MM.1S (cell line): ENCODE measurements around the gene NRM.
A peak's percentile ranks its signal among the peaks of the same experiment; 100 is the strongest.
"Not testable (repeated sequence)": the region's sequence is repeated elsewhere in the genome, so short reads cannot be mapped to it uniquely, and the experiment has no call there.

ENCODE experiments used
- DNase-seq: peaks from one replicate; pipeline ENCODE4 v3.0.0-alpha.2; 2015
- H2AFZ ChIP-seq: fragments of 300-600 bp; sonication (generic); 2 replicates; pipeline ENCODE4 v1.6.0; 2016; ENCODE audit warnings: antibody characterized with exemption, low read length
- H3F3A ChIP-seq: fragments of 300-600 bp; sonication (generic); 2 replicates; pipeline ENCODE4 v1.6.1; 2016; ENCODE audit warnings: mild to moderate bottlenecking, antibody characterized with exemption, low read length, moderate library complexity, mixed read lengths; ENCODE audit not compliant: insufficient read depth
- H3K27ac ChIP-seq: fragments of 300-600 bp; sonication (generic); 2 replicates; pipeline ENCODE4 v1.5.1; 2016; ENCODE audit warnings: mild to moderate bottlenecking, low read length
- H3K27me3 ChIP-seq: fragments of 300-600 bp; sonication (generic); replicated peaks from 2 replicates; pipeline ENCODE4 v1.6.0; 2016; ENCODE audit warnings: low read length; ENCODE audit not compliant: insufficient read depth
- H3K36me3 ChIP-seq: fragments of 300-600 bp; sonication (generic); replicated peaks from 2 replicates; pipeline ENCODE4 v1.6.1; 2016; ENCODE audit warnings: mild to moderate bottlenecking, low read length, mixed read lengths; ENCODE audit not compliant: insufficient read depth
- H3K4me1 ChIP-seq: fragments of 300-600 bp; sonication (generic); 2 replicates; pipeline ENCODE4 v1.6.1; 2016; ENCODE audit warnings: low read length, mixed read lengths
- H3K4me2 ChIP-seq: fragments of 300-600 bp; sonication (generic); 2 replicates; pipeline ENCODE4 v1.6.0; 2016; ENCODE audit warnings: low read depth, low read length
- H3K4me3 ChIP-seq: fragments of 300-600 bp; sonication (generic); 2 replicates; pipeline ENCODE4 v1.5.1; 2016; ENCODE audit warnings: low read length, mixed read lengths
- H3K79me2 ChIP-seq: fragments of 300-600 bp; sonication (generic); 2 replicates; pipeline ENCODE4 v1.6.1; 2016; ENCODE audit warnings: mixed run types, low read length, mixed read lengths
- H3K9ac ChIP-seq: fragments of 300-600 bp; sonication (generic); 2 replicates; pipeline ENCODE4 v1.6.1; 2016; ENCODE audit warnings: low read length, mixed read lengths
- H3K9me2 ChIP-seq: fragments of 300-600 bp; sonication (generic); replicated peaks from 2 replicates; pipeline ENCODE4 v1.6.1; 2016; ENCODE audit warnings: mild to moderate bottlenecking, low read length, mixed read lengths; ENCODE audit not compliant: insufficient read depth
- H3K9me3 ChIP-seq: fragments of 300-600 bp; sonication (generic); replicated peaks from 2 replicates; pipeline ENCODE4 v1.6.1; 2016; ENCODE audit warnings: mild to moderate bottlenecking, low read length, mixed read lengths; ENCODE audit not compliant: insufficient read depth
- H4K20me1 ChIP-seq: fragments of 300-600 bp; sonication (generic); 2 replicates; pipeline ENCODE4 v1.6.1; 2016; ENCODE audit warnings: mild to moderate bottlenecking, low read length, moderate library complexity, mixed read lengths; ENCODE audit not compliant: insufficient read depth
- EZH2 ChIP-seq: fragments of 300-600 bp; sonication (generic); optimal IDR thresholded peaks from 2 replicates; pipeline ENCODE3; 2017; ENCODE audit warnings: low read depth, mild to moderate bottlenecking, antibody characterized with exemption, low read length, mixed read lengths
- EZH2phosphoT487 ChIP-seq: fragments of 300-600 bp; sonication (generic); IDR thresholded peaks from 2 replicates; pipeline ENCODE4 v1.6.1; 2018; ENCODE audit warnings: antibody characterized with exemption, low read length
- TF ChIP-seq, protein P1 (sequence below): fragments of 300-600 bp; sonication (generic); IDR thresholded peaks from 2 replicates; pipeline ENCODE4 v1.5.1; 2016; ENCODE audit warnings: antibody characterized with exemption, low read length, mixed read lengths

Gene NRM

DNA sequence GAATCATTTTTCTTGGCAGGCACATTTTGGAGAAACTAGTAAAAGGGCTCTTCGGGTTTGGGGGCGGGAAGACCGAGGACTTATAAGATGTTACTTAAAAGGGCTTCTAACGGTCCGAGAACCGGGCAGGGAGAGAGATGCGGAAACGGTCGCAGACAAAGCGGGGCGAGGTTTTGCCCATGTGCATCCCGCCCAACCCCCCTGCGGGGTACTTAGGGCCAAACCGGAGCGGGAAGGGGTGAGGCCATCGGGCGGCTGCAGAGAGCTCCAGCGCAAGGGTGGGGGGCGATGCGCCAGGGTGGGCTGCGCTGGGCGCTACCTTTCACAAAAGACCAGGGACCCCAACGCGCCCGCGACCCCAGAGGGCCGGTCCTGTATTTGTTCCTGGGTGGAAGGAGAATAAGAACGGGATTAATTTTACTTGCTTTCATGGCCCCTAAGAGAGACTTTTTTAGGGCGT is 30.0 kb upstream of the NRM start:
- H3K36me3 ChIP-seq = no peaks in the 10 kb centered on the region
- peak; percentile 80 for DNase-seq

DNA sequence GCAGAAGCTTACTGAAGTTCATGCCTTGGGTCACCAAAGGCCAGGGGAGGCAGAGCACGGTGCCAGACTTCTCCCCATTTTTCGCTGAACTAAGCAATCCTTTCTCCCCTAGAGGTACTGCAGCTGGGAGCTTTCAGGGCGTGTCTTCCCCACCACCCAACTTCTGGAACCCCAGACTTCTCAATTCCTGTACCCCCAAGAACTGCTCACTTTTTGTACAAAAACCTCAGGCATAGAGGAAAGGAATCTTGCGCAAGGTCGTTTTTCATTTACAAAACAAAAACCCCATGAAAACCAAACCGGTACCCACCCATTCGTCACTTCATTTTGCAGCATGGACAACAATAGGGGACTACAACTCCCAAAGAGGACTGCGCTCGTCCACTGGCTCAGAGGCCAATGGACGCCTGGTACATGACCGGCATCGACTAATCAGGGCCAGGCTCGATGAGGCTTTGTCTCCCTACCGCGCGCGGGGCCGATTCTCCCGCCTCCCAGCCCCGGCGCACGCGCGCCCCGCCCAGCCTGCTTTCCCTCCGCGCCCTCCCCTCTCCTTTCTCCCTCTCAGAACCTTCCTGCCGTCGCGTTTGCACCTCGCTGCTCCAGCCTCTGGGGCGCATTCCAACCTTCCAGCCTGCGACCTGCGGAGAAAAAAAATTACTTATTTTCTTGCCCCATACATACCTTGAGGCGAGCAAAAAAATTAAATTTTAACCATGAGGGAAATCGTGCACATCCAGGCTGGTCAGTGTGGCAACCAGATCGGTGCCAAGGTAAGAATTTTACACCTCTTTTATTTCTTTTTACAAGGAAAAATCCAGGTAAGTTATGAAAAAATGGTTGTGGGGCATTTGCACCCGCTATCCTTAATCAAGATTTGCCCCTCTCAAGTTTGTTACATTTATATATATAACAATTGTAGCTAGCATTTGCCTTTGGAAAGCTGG is 29.3 kb upstream of the NRM start, which contains the start of gene TUBB:
Gene TUBB (plus strand): TSS at position 562 of the 947 bp plus-strand sequence. CDS start 155 bp downstream, at position 717.
- Histone ChIP-seq H2AFZ (peak within 1 kb of the TSS; percentile 39), H3K27ac (peak within 1 kb of the TSS; percentile 92), H3K79me2 (peaks cover 62% of the 10 kb centered on the region), H3K27me3 (no peaks in the 10 kb centered on the region), H3F3A (peaks cover 63% of the 10 kb centered on the region), H3K4me1 (peaks cover 27% of the 10 kb centered on the region), H3K4me3 (peak within 1 kb of the TSS; percentile 95), H3K36me3 (no peaks in the 10 kb centered on the region), H3K9ac (peak within 1 kb of the TSS; percentile 96), H4K20me1 (peaks cover 21% of the 10 kb centered on the region), H3K9me2 (no peaks in the 10 kb centered on the region), H3K4me2 (peak within 1 kb of the TSS; percentile 89), H3K9me3 (no peaks in the 10 kb centered on the region)
- no peak for TF ChIP-seq EZH2phosphoT487
- TF ChIP-seq, protein P1, sequence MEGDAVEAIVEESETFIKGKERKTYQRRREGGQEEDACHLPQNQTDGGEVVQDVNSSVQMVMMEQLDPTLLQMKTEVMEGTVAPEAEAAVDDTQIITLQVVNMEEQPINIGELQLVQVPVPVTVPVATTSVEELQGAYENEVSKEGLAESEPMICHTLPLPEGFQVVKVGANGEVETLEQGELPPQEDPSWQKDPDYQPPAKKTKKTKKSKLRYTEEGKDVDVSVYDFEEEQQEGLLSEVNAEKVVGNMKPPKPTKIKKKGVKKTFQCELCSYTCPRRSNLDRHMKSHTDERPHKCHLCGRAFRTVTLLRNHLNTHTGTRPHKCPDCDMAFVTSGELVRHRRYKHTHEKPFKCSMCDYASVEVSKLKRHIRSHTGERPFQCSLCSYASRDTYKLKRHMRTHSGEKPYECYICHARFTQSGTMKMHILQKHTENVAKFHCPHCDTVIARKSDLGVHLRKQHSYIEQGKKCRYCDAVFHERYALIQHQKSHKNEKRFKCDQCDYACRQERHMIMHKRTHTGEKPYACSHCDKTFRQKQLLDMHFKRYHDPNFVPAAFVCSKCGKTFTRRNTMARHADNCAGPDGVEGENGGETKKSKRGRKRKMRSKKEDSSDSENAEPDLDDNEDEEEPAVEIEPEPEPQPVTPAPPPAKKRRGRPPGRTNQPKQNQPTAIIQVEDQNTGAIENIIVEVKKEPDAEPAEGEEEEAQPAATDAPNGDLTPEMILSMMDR = no peak; the same call in 1 of the 2 replicates
- no peak for TF ChIP-seq EZH2
- peak; percentile 98 for DNase-seq

More for the DNA sequence above, 30.0 kb upstream of the NRM start:
- peaks cover 70% of the 10 kb centered on the region for H3F3A ChIP-seq
- H4K20me1 ChIP-seq = peaks cover 28% of the 10 kb centered on the region
- no peaks in the 10 kb centered on the region for H3K9me3 ChIP-seq
- peak overlapping the region; percentile 92 for H3K27ac ChIP-seq
- H3K9ac ChIP-seq = peak overlapping the region; percentile 96
- H3K27me3 ChIP-seq = no peaks in the 10 kb centered on the region
- TF ChIP-seq EZH2phosphoT487 (no peak), EZH2 (no peak)
- TF ChIP-seq, protein P1 = no peak
- H3K4me1 ChIP-seq = peaks cover 28% of the 10 kb centered on the region
- no peaks in the 10 kb centered on the region for H3K9me2 ChIP-seq
- H3K4me2 ChIP-seq = peak overlapping the region; percentile 43; the same call in 1 of the 2 replicates
- H2AFZ ChIP-seq = no peak overlapping the region
- H3K4me3 ChIP-seq = peak overlapping the region; percentile 95
- peaks cover 61% of the 10 kb centered on the region for H3K79me2 ChIP-seq

DNA sequence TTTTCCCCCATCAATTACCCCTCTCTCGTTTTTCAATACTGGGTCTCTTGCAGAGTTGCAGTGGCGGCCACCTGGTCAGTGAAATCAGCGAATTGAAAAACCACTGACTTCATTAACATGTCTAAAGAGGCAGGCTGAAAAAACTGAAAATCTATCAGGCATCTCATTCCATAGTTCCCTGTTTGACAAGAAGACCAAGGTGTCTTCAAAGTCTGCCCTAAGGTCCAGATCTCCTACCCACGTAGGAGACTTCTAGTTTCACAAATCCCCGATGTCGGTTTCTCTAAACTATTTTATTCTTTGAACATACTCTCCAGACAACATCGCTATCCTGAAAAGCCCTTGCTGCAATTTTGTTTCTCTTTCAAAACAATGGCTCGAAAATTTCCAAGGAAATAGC is 28.6 kb upstream of the NRM start:
- Histone ChIP-seq H4K20me1 (peaks cover 17% of the 10 kb centered on the region), H3K36me3 (peaks cover 3% of the 10 kb centered on the region; the same call in 1 of the 2 replicates), H3K27ac (peak overlapping the region; percentile 92), H3K4me3 (peak overlapping the region; percentile 60), H3K9ac (peak overlapping the region; percentile 57), H3K9me2 (no peaks in the 10 kb centered on the region), H3K9me3 (no peaks in the 10 kb centered on the region), H3K27me3 (no peaks in the 10 kb centered on the region), H3F3A (peaks cover 56% of the 10 kb centered on the region), H3K4me1 (peaks cover 21% of the 10 kb centered on the region), H3K4me2 (peak overlapping the region; percentile 89), H3K79me2 (peaks cover 55% of the 10 kb centered on the region), H2AFZ (peak overlapping the region; percentile 39)
- DNase-seq = no peak
- TF ChIP-seq EZH2phosphoT487 = no peak
- TF ChIP-seq, protein P1 = no peak; the same call in 1 of the 2 replicates
- TF ChIP-seq EZH2 = no peak

DNA sequence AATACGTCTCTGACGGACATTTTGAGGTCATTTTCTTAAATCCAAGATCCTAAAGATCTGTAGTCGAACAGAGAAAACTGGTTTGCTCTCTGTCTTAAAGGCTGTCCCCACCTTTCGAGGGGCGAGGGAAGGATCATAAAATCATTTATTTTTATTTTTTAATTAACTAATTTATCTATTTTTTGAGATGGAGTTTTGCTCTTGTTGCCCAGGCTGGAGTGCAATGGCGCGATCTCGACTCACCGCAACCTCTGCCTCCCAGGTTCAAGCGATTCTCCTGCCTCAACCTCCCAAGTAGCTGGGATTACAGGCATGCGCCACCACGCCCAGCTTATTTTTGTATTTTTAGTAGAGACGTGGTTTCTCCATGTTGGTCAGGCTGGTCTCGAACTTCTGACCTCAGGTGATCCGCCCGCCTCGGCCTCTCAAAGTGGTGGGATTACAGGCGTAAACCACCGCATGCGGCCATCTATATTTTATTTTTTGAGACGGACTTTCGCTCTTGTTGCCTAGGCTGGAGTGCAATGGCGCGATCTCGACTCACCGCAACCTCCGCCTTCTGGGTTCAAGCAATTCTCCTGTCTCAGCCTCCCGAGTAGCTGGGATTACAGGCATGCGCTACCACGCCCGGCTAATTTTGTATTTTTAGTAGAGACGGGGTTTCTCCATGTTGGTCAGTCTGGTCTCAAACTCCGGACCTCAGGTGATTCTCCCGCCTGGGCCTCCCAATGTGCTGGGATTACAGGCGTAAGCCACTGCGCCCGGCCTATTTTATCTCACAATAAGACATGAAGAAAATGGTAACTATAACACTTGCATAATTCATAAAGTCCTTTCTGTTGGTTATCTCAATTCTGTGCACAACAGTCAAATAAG is 27.3 kb upstream of the NRM start:
- H3K9me3 ChIP-seq = not testable (repeated sequence)
- peak overlapping the region; percentile 92 for H3K27ac ChIP-seq

More for the DNA sequence above, 27.3 kb upstream of the NRM start:
- Histone ChIP-seq H2AFZ (peak overlapping the region; percentile 72), H3K4me3 (peak overlapping the region; percentile 73), H3K4me2 (peak overlapping the region; percentile 89), H3K9ac (peak overlapping the region; percentile 65), H3K4me1 (peaks cover 11% of the 10 kb centered on the region), H3K79me2 (peaks cover 43% of the 10 kb centered on the region), H3F3A (peaks cover 47% of the 10 kb centered on the region)
- H3K36me3 ChIP-seq, H3K9me2 ChIP-seq, H3K27me3 ChIP-seq, H4K20me1 ChIP-seq, DNase-seq: not testable (repeated sequence)
